HG03196 (cell line): ENCODE measurements around the gene CALHM1.
"Not testable (repeated sequence)": the region's sequence is repeated elsewhere in the genome, so short reads cannot be mapped to it uniquely, and the experiment has no call there.

Experiments used
- ATAC-seq: cut with Tn5 transposase; IDR thresholded peaks from one replicate; pipeline ENCODE4 v1.9.1; 2021; ENCODE audit not compliant: unreplicated experiment

CALHM1 gene

DNA sequence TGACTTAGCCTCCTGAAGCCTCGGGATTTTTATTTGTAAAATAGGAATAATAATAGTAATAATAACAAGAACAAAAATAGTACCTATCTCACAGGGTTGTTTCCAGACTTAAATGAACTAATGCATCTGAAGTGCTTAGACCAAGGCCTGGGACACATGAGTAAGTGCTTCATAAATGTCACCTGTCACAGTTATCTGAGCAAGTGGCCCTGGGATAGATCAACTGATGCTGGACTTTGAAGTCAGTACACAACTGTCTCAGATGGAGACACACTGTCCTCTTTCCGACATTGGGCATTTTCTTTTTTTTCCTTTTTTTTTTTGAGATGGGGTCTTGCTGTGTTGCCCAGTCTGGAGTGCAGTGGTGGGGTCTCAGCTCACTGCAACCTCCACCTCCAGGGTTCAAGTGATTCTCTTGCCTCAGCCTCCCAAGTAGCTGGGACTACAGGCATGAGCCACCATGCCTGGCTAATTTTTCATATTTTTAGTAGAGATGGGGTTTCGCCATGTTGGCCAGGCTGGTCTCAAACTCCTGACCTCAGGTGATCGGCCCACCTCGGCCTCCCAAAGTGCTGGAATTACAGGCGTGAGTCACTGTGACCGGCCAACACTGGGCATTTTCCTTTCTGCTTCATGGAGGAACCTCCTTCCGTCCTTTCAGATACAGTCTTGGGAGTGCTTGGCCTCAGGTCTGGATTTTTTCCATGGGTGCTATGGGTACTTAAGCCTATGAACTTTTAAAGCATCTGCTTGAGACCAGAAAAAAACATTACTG, 28.1 kb upstream of the CALHM1 start:
- ATAC-seq: not testable (repeated sequence)

GRCh38 chr10:103481974-103482531, 23.4 kb upstream of the CALHM1 start:
- peak; percentile 51 for ATAC-seq

GRCh38 chr10:103480521-103480920, 21.8 kb upstream of the CALHM1 start:
- ATAC-seq: no peak

GRCh38 chr10:103479135-103479534, 20.4 kb upstream of the CALHM1 start, which contains the start of gene CALHM3:
TSS of gene CALHM3 (minus strand) at chr10:103479240. CDS start at chr10:103479032, 208 bp downstream.
- ATAC-seq: no peak

DNA sequence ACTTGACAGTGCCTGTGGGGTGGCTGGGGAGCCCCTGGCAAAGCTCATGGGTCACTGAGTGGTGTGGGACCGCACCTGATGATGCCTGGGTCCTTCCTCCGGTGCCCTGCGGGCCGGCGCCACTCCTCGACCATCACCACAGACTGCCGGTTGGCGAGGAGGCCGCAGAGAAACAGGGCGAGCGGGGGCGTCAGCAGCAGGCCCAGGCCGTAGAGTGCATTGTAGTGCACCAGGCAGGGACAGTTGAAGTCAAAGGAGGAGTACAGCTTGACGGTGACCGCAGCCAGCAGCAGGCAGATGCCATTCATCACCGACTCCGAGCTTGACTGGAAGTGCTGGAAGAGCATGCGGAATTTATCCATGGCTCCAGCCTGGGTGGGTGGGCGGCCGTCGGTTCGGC, 20.0 kb upstream of the CALHM1 start:
- no peak for ATAC-seq

GRCh38 chr10:103476046-103476768, 17.5 kb upstream of the CALHM1 start:
- no peak for ATAC-seq

- no peak for ATAC-seq
Measured at GRCh38 chr10:103475437-103475836, 16.7 kb upstream of the CALHM1 start.

- no peak for ATAC-seq
Measured at GRCh38 chr10:103474077-103474476, 15.4 kb upstream of the CALHM1 start.

DNA sequence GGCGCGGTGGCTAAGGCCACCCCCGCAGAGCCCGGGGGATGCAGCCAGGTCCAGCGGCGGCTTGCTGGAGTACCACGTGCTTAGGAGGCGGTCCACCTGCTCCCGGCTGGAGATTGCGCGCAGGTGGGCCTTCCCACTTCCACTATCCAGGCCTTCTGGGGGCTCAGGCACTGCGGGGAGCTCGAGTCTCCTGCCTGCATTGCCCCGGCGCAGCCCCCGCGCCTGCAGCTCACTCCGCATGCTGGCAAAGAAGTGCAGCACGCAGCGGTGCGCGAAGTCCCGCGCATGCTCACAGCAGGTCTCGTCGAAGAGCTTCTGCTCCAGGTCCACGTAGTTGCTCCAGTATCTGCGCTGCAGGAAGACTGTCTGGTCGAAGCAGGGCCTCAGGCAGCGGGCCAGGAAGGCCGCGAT, 14.6 kb upstream of the CALHM1 start:
- no peak for ATAC-seq

DNA sequence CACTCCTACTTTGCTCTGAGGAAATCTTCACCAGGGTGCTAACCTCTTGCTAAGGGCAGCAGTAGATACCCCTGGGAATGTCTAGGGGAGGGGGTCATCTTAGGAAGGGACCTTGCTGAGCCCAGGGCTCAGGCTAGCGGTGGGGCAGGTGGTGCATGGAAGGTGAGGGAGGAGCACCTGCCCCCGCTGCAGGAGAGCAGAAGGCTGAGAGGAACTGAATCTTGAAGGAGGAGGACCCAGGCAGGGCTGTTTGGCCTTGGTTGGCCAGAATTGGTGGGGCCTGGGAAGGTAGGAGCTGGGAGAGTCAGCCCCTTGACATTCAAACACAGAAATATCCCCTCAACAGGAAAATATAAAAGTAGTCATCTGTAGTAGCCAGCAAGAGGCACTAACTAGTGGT, 13.3 kb upstream of the CALHM1 start:
- no peak for ATAC-seq

DNA sequence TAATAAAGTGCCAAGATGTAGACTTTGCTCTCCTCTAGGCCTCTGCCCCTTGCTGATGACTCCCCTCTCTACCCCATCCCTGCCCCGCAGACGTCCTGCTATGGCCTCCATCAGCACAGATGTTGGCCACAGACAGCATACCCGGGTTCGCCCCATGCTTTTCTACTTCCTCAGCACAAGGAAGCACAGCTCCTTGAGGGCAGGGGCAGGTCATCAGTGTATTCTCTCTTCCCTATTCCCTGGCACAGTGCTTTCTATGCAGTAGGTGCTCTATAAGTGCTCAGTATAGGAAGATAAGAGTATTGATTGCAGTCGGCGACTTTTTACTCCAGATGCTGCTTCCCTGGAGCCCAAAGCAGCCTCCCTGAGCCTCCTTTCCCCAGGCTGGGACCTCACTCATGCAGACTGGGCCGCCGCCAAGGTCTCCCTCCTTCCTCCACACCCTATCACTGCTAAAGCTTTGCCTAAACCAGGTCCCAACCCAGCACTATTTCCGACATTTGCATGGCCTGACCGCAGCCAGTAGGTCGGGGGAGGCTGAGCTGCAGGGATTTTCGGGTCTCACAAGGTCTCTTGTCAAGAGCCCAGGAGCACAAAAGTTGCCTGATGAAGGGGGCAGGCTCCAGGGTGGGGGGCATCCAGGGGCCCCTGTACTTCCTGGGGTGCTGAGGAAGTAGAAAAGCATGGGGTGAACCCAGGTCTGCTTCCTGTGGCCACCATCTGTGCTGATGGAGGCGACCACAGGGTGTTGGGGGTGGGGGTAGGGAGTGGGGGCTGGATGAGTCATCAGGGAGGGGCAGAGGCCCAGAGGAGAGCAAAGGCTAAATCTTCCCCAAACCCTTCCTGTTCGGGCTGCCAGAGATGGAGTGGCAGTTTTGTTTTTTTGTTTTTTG, 12.3 kb upstream of the CALHM1 start:
- ATAC-seq: peak; percentile 70

GRCh38 chr10:103469201-103469600, 10.5 kb upstream of the CALHM1 start:
- ATAC-seq: no peak

GRCh38 chr10:103467406-103467805, 8.7 kb upstream of the CALHM1 start:
- ATAC-seq: no peak

DNA sequence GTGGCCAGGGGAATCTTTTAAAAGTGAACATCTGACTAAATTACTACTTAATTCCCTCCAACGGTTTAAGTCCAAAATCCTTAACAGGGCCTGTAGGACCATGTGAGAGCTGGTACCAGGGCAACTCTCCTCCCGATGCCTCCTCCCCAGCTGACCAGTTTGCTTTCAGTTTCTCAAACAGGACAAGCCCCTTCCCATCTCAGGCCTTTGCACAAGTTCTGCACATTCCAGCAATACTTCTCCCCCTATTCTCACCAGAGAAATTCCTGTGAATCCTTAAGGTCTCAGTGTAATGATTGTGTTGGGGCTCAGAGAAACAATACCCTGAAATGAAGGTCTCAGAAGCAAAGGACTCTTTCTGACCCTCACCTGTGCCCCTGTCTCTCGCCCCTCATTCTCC, 8.0 kb upstream of the CALHM1 start:
- no peak for ATAC-seq

GRCh38 chr10:103465411-103466179, 6.9 kb upstream of the CALHM1 start:
- ATAC-seq: no peak

DNA sequence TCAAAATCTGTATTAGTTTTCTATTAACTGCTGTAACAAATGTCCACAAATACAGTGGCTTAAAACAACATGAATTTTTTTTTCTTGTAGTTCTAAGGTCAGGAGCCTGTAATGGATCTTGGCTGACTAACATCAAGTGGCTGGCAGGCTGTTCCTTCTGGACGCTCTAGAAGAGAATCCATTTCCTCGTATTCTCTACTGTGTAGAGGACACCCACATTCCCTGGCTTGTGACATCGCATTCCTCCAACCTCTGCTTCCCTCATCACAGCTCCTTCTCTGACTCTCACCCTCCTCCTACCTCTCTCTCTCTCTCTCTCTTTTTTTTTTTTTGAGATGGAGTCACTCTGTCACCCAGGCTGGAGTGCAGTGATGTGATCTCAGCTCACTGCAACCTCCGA, 4.8 kb upstream of the CALHM1 start:
- ATAC-seq: no peak

DNA sequence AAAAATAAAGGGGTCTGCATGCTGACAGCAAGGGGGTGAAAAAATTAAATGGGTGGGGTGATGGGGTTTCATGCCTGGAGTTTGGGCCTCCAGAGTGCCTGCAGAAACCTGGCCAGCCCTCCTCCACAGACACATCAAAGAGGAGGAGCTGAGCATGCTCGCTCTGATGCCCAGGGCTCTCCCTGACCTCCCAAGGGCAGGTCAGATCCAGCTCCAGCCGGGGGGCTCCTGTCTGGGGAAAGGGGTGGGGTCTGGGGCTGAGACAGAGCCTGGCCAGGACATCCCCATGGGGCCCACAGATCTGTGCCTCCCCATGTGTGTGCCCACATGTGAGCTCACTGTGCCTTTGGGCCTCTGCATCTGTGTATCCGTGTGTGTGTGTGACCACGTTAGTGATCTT, 915 bp upstream of the CALHM1 start:
- ATAC-seq: no peak

GRCh38 chr10:103457896-103458583, 660 bp downstream of the CALHM1 start:
- ATAC-seq: no peak

DNA sequence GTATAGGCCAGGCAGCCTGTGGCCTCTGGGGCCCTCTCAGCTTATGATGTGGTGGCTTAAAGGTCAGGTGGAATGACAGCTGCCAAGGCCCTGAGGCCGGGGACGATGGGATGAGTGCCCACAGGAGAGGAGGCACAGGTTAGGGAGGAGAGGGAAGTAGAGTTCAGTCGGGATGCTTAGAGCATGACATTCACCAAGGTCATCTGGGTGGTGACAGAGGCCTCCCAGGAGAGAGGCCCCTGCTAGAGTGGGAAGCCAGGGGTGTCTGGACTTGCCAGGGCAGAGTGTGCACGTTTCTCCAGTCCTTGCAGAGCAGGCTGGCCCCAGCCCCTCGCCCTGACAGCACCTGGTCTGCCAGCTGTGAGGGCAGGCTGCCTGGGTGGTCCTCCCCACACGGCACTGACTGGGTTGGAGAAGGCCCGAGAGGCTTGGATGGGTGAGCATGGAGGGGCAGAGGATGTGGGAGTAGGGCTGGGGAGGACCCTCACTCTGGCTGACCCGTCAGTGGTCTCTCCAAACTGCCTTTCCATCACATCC, 1.5 kb downstream of the CALHM1 start:
- no peak for ATAC-seq
